Measurements from ENCODE around the gene GPAT3. TPM values are rescaled to one million over a fixed set of nuclear protein-coding genes. Genes with fewer than 3 reads are reported as not detected.

Gene GPAT3
- total RNA-seq, 1 experiment from 2014 or later = 4.4 TPM

DNA sequence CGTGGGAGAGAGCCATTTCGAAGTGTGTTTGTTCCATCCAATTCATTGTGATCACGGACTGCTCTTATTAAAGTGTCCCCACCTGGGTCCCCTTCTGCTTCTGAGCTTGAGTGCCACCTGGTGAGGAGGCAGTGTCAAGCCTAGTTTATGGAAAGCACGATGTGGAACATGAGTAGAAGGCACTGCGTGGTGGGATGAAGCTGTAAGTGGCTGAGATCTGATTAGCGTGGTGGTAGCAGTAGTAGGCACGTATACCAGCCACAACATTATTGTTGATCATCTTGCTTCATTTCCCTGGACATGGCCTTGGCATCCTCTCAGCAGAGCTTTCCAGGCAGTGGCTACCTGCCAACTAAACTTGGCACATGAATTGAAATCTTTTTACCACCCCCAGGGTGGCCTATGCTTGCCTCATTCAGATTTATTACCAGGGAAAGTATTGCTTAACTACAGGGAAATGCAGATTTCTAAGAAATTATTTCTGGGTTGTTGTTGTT, 46.4 kb downstream of the GPAT3 start:
- intact Hi-C loops (cut with micrococcal nuclease; ENCODE audit: unreplicated experiment) = no loop called here
- CTCF ChIA-PET = interaction anchor here (0.6 kb wide), 1 partner anchor 53 kb away, joined by 3 read pairs; no protein-coding TSS in a partner anchor

DNA sequence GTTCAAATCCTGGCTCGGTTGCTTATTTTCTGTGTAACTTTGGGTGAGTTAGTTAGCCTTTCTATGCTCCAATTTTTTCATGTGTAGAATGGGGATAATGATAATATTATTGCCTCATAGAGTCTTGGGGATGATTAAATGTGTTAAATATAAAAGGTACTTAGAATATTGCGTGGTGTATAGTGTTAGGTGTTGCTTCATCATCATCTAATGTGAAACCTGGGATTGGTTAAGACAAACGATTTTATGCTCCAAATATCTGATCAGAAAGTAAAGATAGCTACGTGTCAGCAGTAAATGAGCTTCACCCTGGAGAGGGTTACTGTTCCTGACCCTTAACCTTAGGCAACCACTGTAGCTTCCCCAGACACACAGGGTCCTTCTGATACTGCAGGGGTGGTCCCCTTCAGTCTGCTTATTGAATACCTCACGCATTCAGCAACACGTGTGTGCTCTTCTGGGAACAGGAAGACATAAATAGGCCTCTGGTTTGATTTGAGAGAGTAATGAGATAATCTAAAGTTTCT, 50.1 kb downstream of the GPAT3 start:
- CTCF ChIA-PET = no interaction called here
- no peaks in the 10 kb centered on the region for H3K9me3 Mint-ChIP-seq (ENCODE audit: low read depth, unreplicated experiment)
- H3K36me3 Mint-ChIP-seq (ENCODE audit: insufficient read depth, unreplicated experiment) = no peaks in the 10 kb centered on the region
- no peak overlapping the region for H3K27ac Mint-ChIP-seq (ENCODE audit: unreplicated experiment)
- DNase-seq = no peak
- BruUV-seq (replicated peaks) = no TSS peak
- intact Hi-C loops (cut with micrococcal nuclease; ENCODE audit: unreplicated experiment) = no loop called here
- H3K27me3 Mint-ChIP-seq (ENCODE audit: unreplicated experiment) = no peaks in the 10 kb centered on the region
- H3K4me1 Mint-ChIP-seq (ENCODE audit: low read depth, unreplicated experiment) = no peaks in the 10 kb centered on the region
- no peak overlapping the region for H3K4me3 Mint-ChIP-seq (ENCODE audit: low read depth, unreplicated experiment)
- TF ChIP-seq, protein P1, sequence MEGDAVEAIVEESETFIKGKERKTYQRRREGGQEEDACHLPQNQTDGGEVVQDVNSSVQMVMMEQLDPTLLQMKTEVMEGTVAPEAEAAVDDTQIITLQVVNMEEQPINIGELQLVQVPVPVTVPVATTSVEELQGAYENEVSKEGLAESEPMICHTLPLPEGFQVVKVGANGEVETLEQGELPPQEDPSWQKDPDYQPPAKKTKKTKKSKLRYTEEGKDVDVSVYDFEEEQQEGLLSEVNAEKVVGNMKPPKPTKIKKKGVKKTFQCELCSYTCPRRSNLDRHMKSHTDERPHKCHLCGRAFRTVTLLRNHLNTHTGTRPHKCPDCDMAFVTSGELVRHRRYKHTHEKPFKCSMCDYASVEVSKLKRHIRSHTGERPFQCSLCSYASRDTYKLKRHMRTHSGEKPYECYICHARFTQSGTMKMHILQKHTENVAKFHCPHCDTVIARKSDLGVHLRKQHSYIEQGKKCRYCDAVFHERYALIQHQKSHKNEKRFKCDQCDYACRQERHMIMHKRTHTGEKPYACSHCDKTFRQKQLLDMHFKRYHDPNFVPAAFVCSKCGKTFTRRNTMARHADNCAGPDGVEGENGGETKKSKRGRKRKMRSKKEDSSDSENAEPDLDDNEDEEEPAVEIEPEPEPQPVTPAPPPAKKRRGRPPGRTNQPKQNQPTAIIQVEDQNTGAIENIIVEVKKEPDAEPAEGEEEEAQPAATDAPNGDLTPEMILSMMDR (IDR thresholded peaks at IDR 0.05; ENCODE audit: unreplicated experiment) = no peak

More for the DNA sequence above, 46.4 kb downstream of the GPAT3 start:
- H3K27me3 Mint-ChIP-seq (ENCODE audit: unreplicated experiment) = no peaks in the 10 kb centered on the region
- no peak overlapping the region for H3K4me3 Mint-ChIP-seq (ENCODE audit: low read depth, unreplicated experiment)
- BruUV-seq (replicated peaks) = no TSS peak
- no peaks in the 10 kb centered on the region for H3K9me3 Mint-ChIP-seq (ENCODE audit: low read depth, unreplicated experiment)
- DNase-seq = peak; percentile 23
- H3K4me1 Mint-ChIP-seq (ENCODE audit: low read depth, unreplicated experiment) = no peaks in the 10 kb centered on the region
- H3K27ac Mint-ChIP-seq (ENCODE audit: unreplicated experiment) = no peak overlapping the region
- TF ChIP-seq, protein P1 (IDR thresholded peaks at IDR 0.05; ENCODE audit: unreplicated experiment) = no peak
- no peaks in the 10 kb centered on the region for H3K36me3 Mint-ChIP-seq (ENCODE audit: insufficient read depth, unreplicated experiment)

- H3K4me1 Mint-ChIP-seq (ENCODE audit: low read depth, unreplicated experiment) = no peaks in the 10 kb centered on the region
- H3K36me3 Mint-ChIP-seq (ENCODE audit: insufficient read depth, unreplicated experiment) = no peaks in the 10 kb centered on the region
- DNase-seq = no peak
- H3K27ac Mint-ChIP-seq (ENCODE audit: unreplicated experiment) = no peak overlapping the region
- intact Hi-C loops (cut with micrococcal nuclease; ENCODE audit: unreplicated experiment) = no loop called here
- no peaks in the 10 kb centered on the region for H3K9me3 Mint-ChIP-seq (ENCODE audit: low read depth, unreplicated experiment)
- TF ChIP-seq, protein P1 (IDR thresholded peaks at IDR 0.05; ENCODE audit: unreplicated experiment) = no peak
- CTCF ChIA-PET = no interaction called here
- no peak overlapping the region for H3K4me3 Mint-ChIP-seq (ENCODE audit: low read depth, unreplicated experiment)
- H3K27me3 Mint-ChIP-seq (ENCODE audit: unreplicated experiment) = no peaks in the 10 kb centered on the region
- BruUV-seq (replicated peaks) = no TSS peak
These were observed 53.4 kb downstream of the GPAT3 start for GRCh38 chr4:83589279-83589678.

DNA sequence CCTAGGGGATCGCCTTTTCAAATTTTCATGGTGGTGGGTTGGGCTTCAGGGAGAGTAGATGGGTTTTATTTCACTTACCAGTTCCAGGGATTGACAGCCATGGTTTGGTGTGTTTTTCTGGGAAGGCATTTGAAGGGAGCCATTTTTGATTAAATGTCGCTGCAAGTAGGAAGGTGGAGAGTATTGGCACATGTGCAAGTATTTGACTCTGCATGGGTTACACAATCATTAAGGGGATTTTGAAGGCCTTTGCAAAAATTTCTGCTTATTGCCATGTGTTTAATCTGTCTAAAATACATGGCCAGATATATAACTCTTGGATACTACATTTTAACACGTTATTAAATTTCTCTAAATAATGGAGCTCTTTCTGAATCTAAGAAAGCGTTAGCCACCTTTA, 55.1 kb downstream of the GPAT3 start:
- H3K36me3 Mint-ChIP-seq (ENCODE audit: insufficient read depth, unreplicated experiment) = no peaks in the 10 kb centered on the region
- DNase-seq = no peak
- intact Hi-C loops (cut with micrococcal nuclease; ENCODE audit: unreplicated experiment) = no loop called here
- no peak overlapping the region for H3K4me3 Mint-ChIP-seq (ENCODE audit: low read depth, unreplicated experiment)
- no peaks in the 10 kb centered on the region for H3K4me1 Mint-ChIP-seq (ENCODE audit: low read depth, unreplicated experiment)
- CTCF ChIA-PET = no interaction called here
- H3K27ac Mint-ChIP-seq (ENCODE audit: unreplicated experiment) = no peak overlapping the region
- TF ChIP-seq, protein P1 (IDR thresholded peaks at IDR 0.05; ENCODE audit: unreplicated experiment) = no peak
- H3K9me3 Mint-ChIP-seq (ENCODE audit: low read depth, unreplicated experiment) = no peaks in the 10 kb centered on the region
- no TSS peak for BruUV-seq (replicated peaks)
- H3K27me3 Mint-ChIP-seq (ENCODE audit: unreplicated experiment) = no peaks in the 10 kb centered on the region
